ACC112 (cell line): ENCODE results near the gene TMEM54.
"Not testable (repeated sequence)": the region's sequence is repeated elsewhere in the genome, so short reads cannot be mapped to it uniquely, and the experiment has no call there.

Experiments used
- H2AFZ ChIP-seq: fragments of 200-600 bp; sonication (generic); one replicate; pipeline ENCODE4 v1.6.0; 2017; ENCODE audit warnings: antibody characterized with exemption, low read length; ENCODE audit not compliant: unreplicated experiment
- H3K27ac ChIP-seq: fragments of 200-600 bp; sonication (generic); 2 replicates; pipeline ENCODE4 v1.5.1; 2014; ENCODE audit warnings: low read depth, mild to moderate bottlenecking, antibody characterized with exemption, low read length, moderate library complexity
- H3K27me3 ChIP-seq: fragments of 200-600 bp; sonication (generic); 2 replicates; pipeline ENCODE4 v1.6.1; 2014; ENCODE audit warnings: mild to moderate bottlenecking, antibody characterized with exemption, low read length, moderate library complexity, mixed read lengths; ENCODE audit not compliant: insufficient read depth
- H3K36me3 ChIP-seq: fragments of 200-600 bp; sonication (generic); 2 replicates; pipeline ENCODE4 v1.6.1; 2016; ENCODE audit warnings: mild to moderate bottlenecking, antibody characterized with exemption, low read length, moderate library complexity, mixed read lengths; ENCODE audit not compliant: insufficient read depth
- H3K4me1 ChIP-seq: fragments of 200-600 bp; sonication (generic); one replicate; pipeline ENCODE4 v1.6.1; 2016; ENCODE audit warnings: low read length, mixed read lengths; ENCODE audit not compliant: insufficient read depth, unreplicated experiment, control insufficient read depth
- H3K4me3 ChIP-seq: fragments of 200-600 bp; sonication (generic); 2 replicates; pipeline ENCODE4 v1.5.1; 2014; ENCODE audit warnings: mild to moderate bottlenecking, low read depth, low read length
- H3K79me2 ChIP-seq: fragments of 200-600 bp; sonication (generic); one replicate; pipeline ENCODE4 v1.6.0; 2016; ENCODE audit warnings: low read length; ENCODE audit not compliant: control insufficient read depth, unreplicated experiment, insufficient read depth

TMEM54 gene

DNA sequence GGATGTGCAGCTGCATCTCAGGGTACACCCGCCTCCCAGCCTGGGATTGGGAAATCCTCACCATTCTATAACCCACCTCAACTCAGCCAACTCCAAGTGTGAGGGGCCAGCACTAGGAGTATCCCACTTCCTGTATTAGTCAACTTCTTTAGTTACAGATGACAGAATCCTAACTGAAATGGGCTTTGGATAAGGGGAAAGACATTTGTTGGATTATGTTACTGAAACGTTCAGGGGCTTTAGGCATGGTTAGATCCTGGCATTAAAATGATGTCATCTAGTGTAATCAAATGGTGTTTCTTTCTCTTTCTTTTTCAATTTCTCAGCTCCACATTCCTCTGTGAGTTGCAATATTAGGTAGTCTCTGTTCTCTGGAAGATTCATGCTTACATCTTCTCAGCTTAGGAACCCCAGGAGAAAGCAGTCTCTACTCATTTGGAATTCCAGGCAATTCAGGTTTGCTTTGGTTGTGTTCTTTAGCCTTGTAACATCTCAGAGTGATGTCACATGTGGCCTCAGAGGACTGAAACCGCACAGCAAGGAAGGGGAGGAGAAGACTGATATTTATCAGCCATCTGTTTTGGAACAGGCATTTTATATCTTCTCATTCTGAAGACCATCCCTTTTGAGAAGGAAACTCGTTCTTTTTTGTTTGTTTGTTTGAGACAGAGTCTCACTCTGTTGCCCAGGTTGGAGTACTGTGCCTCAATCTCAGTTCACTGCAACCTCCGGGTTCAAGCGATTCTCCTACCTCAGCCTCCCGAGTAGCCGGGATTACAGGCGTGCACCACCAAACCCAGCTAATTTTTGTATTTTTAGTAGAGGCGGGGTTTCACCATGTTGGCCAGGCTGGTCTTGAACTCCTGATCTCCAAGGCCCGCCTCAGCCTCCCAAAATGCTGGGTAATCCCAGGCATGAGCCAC, 18.9 kb upstream of the TMEM54 start:
- peak overlapping the region; percentile 98 for H2AFZ ChIP-seq
- peak overlapping the region; percentile 35; the same call in 1 of the 2 replicates for H3K27ac ChIP-seq
- no peak overlapping the region for H3K4me3 ChIP-seq
- peaks cover 10% of the 10 kb centered on the region for H3K4me1 ChIP-seq
- no peaks in the 10 kb centered on the region for H3K79me2 ChIP-seq
- no peaks in the 10 kb centered on the region for H3K36me3 ChIP-seq
- H3K27me3 ChIP-seq = no peaks in the 10 kb centered on the region

DNA sequence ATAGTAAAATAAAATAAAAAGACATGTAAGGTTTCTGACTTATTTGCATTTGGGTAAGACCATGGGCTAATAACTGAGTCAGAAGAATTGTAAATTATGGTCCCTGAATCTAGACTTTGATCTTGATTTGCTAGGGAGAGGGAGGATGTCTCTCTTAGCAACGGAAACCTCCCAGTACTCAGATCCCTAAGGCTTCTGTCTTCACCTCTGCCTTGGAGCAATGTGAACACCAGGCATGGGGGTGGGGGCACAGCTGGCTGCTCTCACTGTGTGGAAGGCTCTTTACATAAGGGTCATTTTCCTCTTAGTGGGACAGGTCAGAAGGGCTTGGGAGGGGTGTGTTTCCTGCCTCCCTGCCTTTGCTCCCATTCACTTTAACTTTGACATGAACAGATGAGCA, 17.0 kb upstream of the TMEM54 start:
- Histone ChIP-seq H3K79me2 (no peaks in the 10 kb centered on the region), H3K27ac (no peak overlapping the region), H3K27me3 (no peaks in the 10 kb centered on the region), H2AFZ (no peak overlapping the region), H3K36me3 (no peaks in the 10 kb centered on the region), H3K4me3 (no peak overlapping the region), H3K4me1 (peaks cover 10% of the 10 kb centered on the region)

DNA sequence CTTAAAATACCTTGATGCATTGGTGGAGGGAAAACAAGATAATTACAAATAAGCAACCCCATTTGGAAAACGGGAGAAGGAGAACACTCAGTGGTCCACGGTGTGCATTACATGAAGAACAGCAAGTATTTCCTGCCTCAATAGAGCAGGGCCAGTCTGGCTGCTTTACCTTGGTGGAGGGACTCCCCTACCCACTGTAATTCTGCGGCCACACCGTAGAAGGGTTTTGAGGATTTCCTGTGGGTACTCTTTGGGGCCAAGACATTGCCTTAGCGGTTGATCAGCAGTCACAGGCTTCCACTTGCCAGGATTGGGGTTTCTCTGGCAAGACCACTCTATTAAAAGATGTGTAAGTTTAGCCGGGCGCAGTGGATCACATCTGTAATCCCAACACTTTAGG, 16.3 kb upstream of the TMEM54 start:
- H3K27me3 ChIP-seq = no peaks in the 10 kb centered on the region
- no peaks in the 10 kb centered on the region for H3K36me3 ChIP-seq
- no peaks in the 10 kb centered on the region for H3K79me2 ChIP-seq
- H2AFZ ChIP-seq = no peak overlapping the region
- H3K4me1 ChIP-seq = peaks cover 10% of the 10 kb centered on the region
- no peak overlapping the region for H3K27ac ChIP-seq
- H3K4me3 ChIP-seq = no peak overlapping the region

DNA sequence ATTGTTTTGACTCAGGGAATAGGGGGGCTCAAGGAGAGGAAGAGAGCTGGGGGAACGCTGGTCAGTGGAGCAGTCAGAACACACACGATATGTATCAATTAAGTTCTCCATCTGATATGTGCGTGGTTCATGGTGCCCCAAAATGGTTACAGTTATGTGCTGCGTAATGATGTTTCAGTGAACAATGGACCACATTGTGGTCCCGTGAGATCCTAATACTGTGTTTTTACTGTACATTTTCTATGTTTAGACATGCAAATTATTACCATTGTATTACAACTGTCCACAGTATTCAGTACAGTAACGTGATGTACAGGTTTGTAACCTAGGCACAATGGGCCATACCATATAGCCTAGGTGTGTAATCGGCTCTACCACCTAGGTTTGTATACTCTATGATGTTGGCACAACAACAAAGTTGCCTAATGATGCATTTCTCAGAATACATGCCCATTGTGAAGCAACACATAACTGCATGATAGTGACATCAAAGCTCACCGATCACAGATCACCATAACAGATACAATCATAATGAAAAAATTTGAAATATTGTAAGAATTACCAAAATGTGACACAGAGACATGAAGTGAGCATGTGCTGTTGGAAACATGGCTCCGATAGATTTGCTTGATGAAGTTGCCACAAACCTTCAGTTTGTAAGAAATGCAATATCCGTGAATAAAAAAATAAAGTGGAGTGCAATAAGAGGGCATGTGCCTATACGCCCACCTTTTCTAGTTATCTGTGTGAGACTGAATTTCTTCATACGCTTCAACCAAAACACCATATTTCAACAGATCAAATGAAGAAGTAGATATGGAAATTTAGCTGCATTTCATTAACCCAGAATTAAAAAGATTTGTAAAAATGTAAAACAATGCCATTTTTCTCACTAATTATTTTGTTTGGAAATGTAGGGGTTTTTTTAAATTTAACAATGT, 14.8 kb upstream of the TMEM54 start:
- Histone ChIP-seq H3K27me3 (no peaks in the 10 kb centered on the region), H3K36me3 (no peaks in the 10 kb centered on the region), H2AFZ (no peak overlapping the region), H3K4me1 (peaks cover 10% of the 10 kb centered on the region), H3K27ac (no peak overlapping the region), H3K79me2 (no peaks in the 10 kb centered on the region), H3K4me3 (no peak overlapping the region)

DNA sequence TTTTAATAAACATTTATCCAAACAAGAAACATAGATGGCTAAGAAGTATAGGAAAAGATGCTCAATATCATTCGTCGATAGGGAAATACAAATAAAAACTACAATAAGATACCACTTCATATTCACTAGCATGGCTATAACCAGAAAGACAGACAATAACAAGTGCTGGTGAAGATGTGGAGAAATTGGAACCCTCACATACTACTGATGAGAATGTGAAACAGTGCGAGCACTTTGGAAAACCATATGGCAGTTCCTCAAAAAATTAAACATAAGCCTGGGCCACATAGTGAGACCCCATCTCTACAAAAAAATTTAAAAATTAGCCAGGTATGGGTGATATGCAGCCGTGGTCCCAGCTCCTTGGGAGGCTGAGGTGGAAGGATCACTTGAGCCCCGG, 9.1 kb upstream of the TMEM54 start:
- no peaks in the 10 kb centered on the region for H3K36me3 ChIP-seq
- no peaks in the 10 kb centered on the region for H3K79me2 ChIP-seq
- no peaks in the 10 kb centered on the region for H3K4me1 ChIP-seq
- H3K27ac ChIP-seq = no peak overlapping the region
- H3K27me3 ChIP-seq = no peaks in the 10 kb centered on the region
- no peak overlapping the region for H3K4me3 ChIP-seq
- H2AFZ ChIP-seq = no peak overlapping the region

DNA sequence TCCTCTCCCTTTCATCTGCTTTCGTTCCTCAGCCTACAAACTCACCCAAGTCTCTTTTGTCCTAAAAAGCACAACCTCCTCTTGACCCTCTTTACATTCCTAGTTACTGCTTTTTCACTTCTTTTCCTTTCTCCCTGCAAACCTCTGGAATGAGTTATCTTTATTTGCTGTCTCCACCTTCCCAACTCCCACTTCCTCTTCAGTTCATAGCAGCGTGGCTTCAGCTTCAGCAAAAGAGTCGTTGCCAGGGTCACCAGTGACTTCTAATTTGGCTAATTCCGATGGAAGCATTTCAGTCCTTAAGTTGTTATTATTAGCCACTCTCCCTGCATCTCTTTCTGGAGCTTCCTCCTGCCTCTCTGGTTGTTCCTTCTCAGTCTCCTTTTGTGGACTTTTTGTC, 6.2 kb upstream of the TMEM54 start:
- Histone ChIP-seq H3K27me3 (no peaks in the 10 kb centered on the region), H3K36me3 (no peaks in the 10 kb centered on the region), H3K27ac (no peak overlapping the region), H2AFZ (no peak overlapping the region), H3K79me2 (no peaks in the 10 kb centered on the region), H3K4me3 (no peak overlapping the region), H3K4me1 (no peaks in the 10 kb centered on the region)

DNA sequence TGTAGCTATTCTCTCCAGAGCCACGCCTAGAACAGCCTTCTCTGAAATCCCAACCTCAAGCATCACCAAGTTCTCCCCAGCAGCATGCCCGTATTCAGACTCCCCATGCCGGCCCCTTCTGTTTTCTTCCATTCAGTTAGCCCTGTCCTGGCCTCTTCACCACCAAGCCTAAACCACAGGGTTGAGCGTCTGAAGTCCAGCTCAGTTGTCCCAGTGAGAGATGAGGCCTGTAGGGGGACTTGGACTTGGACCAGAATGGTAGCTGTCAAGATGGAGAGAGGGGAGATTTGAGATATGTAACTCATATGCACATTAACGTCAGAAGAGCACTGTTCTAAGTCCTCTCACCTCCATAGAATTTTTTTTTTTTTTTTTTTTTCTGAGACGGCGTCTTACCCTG, 5.5 kb upstream of the TMEM54 start:
- Histone ChIP-seq H3K36me3 (no peaks in the 10 kb centered on the region), H3K4me1 (no peaks in the 10 kb centered on the region), H3K4me3 (no peak overlapping the region), H2AFZ (no peak overlapping the region), H3K79me2 (no peaks in the 10 kb centered on the region), H3K27ac (no peak overlapping the region), H3K27me3 (no peaks in the 10 kb centered on the region)

DNA sequence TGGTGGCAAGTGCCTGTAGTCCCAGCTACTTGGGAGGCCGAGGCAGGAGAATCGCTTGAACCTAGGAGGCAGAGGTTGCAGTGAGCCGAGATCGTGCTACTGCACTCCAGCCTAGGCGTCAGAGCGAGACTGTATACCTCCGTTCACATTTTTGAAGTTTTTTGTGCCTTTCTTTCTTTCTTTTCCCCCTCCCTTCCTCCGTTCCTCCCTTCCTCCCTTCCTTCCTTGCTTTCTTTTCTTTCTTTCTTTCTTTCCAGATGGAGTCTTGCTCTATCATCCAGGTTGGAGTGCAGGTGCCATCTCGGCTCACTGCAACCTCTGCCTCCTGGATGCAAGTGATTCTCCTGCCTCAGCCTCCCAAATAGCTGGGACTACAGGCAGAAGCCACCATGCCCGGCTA, 4.4 kb upstream of the TMEM54 start:
- H3K27ac ChIP-seq, H3K36me3 ChIP-seq, H3K27me3 ChIP-seq, H3K4me3 ChIP-seq, H3K79me2 ChIP-seq, H2AFZ ChIP-seq, H3K4me1 ChIP-seq: not testable (repeated sequence)

DNA sequence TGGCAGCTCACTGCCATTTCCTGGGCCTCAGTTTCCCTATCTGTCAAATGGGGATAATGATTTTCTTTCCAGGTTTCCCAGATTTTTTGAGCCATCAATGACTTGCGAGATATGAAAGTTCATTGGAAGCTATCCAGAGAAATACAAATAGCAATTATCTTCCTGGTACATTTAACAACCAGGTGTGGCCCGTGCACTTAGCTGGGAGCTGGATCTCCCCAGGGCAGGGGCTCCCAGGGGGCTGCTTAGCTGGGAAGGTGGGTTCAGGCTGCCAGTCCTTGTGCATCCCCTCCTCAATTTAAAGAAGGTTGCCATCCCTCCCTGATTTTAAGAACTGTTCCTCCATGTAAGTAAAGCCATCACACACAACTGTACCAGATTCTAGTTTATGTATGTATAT, 3.6 kb upstream of the TMEM54 start:
- Histone ChIP-seq H3K36me3 (no peaks in the 10 kb centered on the region), H3K4me1 (no peaks in the 10 kb centered on the region), H2AFZ (no peak overlapping the region), H3K27me3 (no peaks in the 10 kb centered on the region), H3K27ac (no peak overlapping the region), H3K4me3 (no peak overlapping the region), H3K79me2 (no peaks in the 10 kb centered on the region)

DNA sequence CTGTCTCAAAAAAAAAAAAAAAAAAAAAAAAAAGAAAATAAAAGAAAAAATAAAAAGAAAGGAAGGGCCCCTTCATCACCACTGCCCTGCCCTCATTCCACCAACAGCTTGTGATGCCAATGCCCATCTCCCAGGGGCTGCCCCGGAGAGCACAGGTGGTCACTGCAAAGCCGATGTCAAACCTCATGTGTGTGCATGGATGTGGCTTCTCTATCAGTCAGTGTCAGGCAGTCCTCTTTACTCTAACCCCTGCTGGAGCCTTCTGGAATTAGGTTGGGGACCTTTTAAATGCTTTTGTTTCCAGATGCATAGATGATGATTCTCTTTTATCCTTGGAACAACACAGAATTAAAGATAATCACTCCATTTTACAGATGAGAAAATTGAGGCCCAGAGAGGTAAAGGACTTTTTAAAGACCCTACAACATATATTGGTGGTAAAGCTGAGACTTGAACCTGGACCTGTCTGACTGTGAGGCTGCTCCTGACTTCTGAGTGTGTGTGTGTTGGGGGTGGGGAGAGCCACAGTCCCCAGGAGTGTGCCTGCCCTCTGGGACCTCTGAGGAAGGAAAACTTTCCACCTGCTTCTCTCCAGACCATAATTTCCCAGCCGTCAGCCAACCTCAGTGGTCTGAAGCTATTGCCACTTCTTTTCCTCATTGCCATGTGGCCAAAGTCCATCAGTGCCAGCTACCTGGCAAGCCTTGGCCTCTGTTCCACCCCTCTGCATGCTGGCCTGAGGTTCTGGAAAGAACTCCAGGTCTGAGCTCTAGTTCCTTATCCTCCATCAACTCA, 3.0 kb upstream of the TMEM54 start:
- H3K36me3 ChIP-seq = no peaks in the 10 kb centered on the region
- no peaks in the 10 kb centered on the region for H3K4me1 ChIP-seq
- H3K79me2 ChIP-seq = no peaks in the 10 kb centered on the region
- no peak overlapping the region for H3K27ac ChIP-seq
- no peak overlapping the region for H3K4me3 ChIP-seq
- no peak overlapping the region for H2AFZ ChIP-seq
- no peaks in the 10 kb centered on the region for H3K27me3 ChIP-seq
